Measurements from ENCODE around the gene IQSEC1.

DNA sequence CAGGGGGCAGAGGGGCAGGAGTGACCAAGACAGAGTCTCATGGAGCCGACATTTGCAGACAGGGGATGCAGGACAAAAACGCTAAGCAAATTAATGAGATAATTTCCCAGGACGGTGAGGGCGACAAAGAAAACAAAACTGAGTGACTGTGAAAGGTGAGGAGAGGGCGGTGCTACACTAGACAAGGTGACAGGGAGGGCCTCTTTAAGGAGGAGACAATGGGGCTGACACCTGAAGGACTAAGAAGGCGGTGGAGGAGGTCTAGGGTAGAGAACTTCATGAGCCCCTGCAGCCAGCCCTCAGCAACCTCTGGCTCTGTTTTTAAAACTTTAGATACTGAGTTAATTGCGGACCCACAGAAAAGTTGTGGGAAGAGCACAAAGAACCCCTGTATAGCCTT lies 41.6 kb downstream of the IQSEC1 start:
- TF ChIP-seq, protein P1, sequence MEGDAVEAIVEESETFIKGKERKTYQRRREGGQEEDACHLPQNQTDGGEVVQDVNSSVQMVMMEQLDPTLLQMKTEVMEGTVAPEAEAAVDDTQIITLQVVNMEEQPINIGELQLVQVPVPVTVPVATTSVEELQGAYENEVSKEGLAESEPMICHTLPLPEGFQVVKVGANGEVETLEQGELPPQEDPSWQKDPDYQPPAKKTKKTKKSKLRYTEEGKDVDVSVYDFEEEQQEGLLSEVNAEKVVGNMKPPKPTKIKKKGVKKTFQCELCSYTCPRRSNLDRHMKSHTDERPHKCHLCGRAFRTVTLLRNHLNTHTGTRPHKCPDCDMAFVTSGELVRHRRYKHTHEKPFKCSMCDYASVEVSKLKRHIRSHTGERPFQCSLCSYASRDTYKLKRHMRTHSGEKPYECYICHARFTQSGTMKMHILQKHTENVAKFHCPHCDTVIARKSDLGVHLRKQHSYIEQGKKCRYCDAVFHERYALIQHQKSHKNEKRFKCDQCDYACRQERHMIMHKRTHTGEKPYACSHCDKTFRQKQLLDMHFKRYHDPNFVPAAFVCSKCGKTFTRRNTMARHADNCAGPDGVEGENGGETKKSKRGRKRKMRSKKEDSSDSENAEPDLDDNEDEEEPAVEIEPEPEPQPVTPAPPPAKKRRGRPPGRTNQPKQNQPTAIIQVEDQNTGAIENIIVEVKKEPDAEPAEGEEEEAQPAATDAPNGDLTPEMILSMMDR (IDR thresholded peaks at IDR 0.05), result no peak
- no peak for TF ChIP-seq POLR2A (IDR thresholded peaks at IDR 0.05)
- no peak for TF ChIP-seq POLR2AphosphoS5 (IDR thresholded peaks at IDR 0.05)

Data from breast epithelium (tissue), 3 donors.